HEK293T (cell line): ENCODE results near the gene TDRD9.

Experiments used
- CTCF ChIA-PET: fragments of 350-600 bp; formaldehyde crosslinking; extraction: SDS; loops from one replicate; lab custom pipeline; 2021; ENCODE audit warnings: antibody characterized with exemption, inconsistent platforms; lab: Yijun Ruan, JAX
- POLR2A ChIA-PET: fragments of 350-600 bp; formaldehyde crosslinking; extraction: SDS; loops from one replicate; lab custom pipeline; 2020; ENCODE audit warnings: antibody characterized with exemption, inconsistent platforms; lab: Yijun Ruan, JAX
- DNase-seq: peaks from one replicate; pipeline ENCODE4 v3.0.0; 2012; ENCODE audit warnings: mixed read lengths; ENCODE audit errors: extremely low spot score
- ARNT ChIP-seq: fragments of 450-650 bp; IDR thresholded peaks from 2 replicates; pipeline ENCODE4 v1.6.1; 2017; ENCODE audit warnings: mild to moderate bottlenecking
- BHLHE40 ChIP-seq: fragments of 450-650 bp; IDR thresholded peaks from 2 replicates; pipeline ENCODE4 v1.6.1; 2016; ENCODE audit warnings: mild to moderate bottlenecking, moderate library complexity, borderline replicate concordance
- CTBP1 ChIP-seq: fragments of 450-650 bp; IDR thresholded peaks from 2 replicates; pipeline ENCODE4 v1.6.1; 2016; ENCODE audit warnings: borderline replicate concordance
- ELF4 ChIP-seq: fragments of 450-650 bp; IDR thresholded peaks from 2 replicates; pipeline ENCODE4 v1.6.1; 2017; ENCODE audit warnings: antibody characterized with exemption
- FOXA1 ChIP-seq: fragments of 450-650 bp; IDR thresholded peaks from 2 replicates; pipeline ENCODE4 v1.6.1; 2016; ENCODE audit warnings: mild to moderate bottlenecking
- FOXK2 ChIP-seq: fragments of 450-650 bp; IDR thresholded peaks from 2 replicates; pipeline ENCODE4 v1.6.1; 2016; ENCODE audit warnings: mild to moderate bottlenecking
- FOXM1 ChIP-seq: fragments of 450-650 bp; IDR thresholded peaks from 2 replicates; pipeline ENCODE4 v1.6.1; 2017; ENCODE audit warnings: mild to moderate bottlenecking, borderline replicate concordance
- HDGF ChIP-seq: fragments of 450-650 bp; IDR thresholded peaks from 2 replicates; pipeline ENCODE4 v1.6.1; 2017; ENCODE audit warnings: antibody characterized with exemption, borderline replicate concordance
- L3MBTL2 ChIP-seq: fragments of 450-650 bp; conservative IDR thresholded peaks from 2 replicates; pipeline ENCODE4 v1.6.1; 2016; ENCODE audit warnings: mild to moderate bottlenecking
- LEF1 ChIP-seq: fragments of 450-650 bp; IDR thresholded peaks from 2 replicates; pipeline ENCODE4 v1.6.1; 2017; ENCODE audit warnings: mild to moderate bottlenecking, borderline replicate concordance
- NFRKB ChIP-seq: fragments of 450-650 bp; IDR thresholded peaks from 2 replicates; pipeline ENCODE4 v1.6.1; 2016; ENCODE audit warnings: mild to moderate bottlenecking, moderate library complexity
- PKNOX1 ChIP-seq: fragments of 450-650 bp; IDR thresholded peaks from 2 replicates; pipeline ENCODE4 v1.6.1; 2016
- SP1 ChIP-seq: fragments of 450-650 bp; IDR thresholded peaks from 2 replicates; pipeline ENCODE4 v1.6.1; 2017
- SUZ12 ChIP-seq: fragments of 450-650 bp; IDR thresholded peaks from 2 replicates; pipeline ENCODE4 v1.6.1; 2016; ENCODE audit warnings: mild to moderate bottlenecking
- TARDBP ChIP-seq: fragments of 450-650 bp; IDR thresholded peaks from 2 replicates; pipeline ENCODE4 v1.6.1; 2016
- ZNF384 ChIP-seq: fragments of 450-650 bp; IDR thresholded peaks from 2 replicates; pipeline ENCODE4 v1.6.1; 2016

The TDRD9 gene

DNA sequence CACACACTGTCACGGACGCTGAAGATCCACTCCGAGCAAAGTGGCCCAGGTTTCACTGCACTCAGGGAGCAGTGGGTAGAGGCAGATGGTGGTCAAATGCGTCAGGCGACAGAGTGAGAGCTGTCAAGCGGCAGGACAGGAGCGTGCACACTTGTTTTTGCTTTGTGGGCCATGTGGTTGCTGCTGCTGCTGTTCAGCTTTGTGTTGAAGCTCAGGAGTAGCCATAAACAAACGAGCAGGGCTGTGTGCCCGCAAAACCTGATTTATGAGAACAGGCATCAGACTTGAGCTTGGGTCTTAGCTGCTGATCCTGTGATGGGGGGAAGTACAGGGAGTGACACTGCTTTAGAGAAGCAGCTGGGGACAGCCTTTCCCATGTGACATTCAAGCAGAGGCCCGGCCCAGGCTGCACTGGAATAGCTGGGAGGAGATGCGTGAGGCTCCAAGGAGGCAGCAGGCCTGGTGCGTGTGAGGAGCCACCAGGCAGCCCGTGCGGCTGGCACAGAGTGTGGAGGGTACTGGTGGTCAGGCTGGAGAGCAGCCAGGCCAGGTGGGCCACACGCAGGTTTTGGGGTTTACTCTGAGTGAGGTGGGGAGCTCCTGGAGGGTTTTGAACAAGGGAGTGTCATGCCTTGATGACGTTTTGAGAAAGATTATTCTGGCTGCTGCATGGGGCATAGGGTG lies 126.1 kb downstream of the TDRD9 start:
- TF ChIP-seq HDGF (no peak), LEF1 (no peak), SP1 (no peak), ELF4 (no peak), L3MBTL2 (no peak), ARNT (no peak), FOXK2 (no peak), SUZ12 (no peak), FOXA1 (no peak), FOXM1 (no peak), TARDBP (no peak)
- no peak for DNase-seq
- CTCF ChIA-PET, result no interaction called here
- POLR2A ChIA-PET, result no interaction called here

GRCh38 chr14:104062281-104062680 lies 134.0 kb downstream of the TDRD9 start:
- CTCF ChIA-PET, result no interaction called here
- POLR2A ChIA-PET, result no interaction called here
- DNase-seq, result no peak
- TF ChIP-seq ZNF384, result no peak
- no peak for TF ChIP-seq ELF4
- TF ChIP-seq TARDBP, result no peak
- TF ChIP-seq NFRKB, result no peak
- no peak for TF ChIP-seq L3MBTL2
- TF ChIP-seq FOXA1, result no peak
- TF ChIP-seq ARNT, result no peak
- no peak for TF ChIP-seq BHLHE40
- no peak for TF ChIP-seq FOXK2
- no peak for TF ChIP-seq CTBP1
- TF ChIP-seq FOXM1, result no peak
- no peak for TF ChIP-seq SP1
- no peak for TF ChIP-seq LEF1
- TF ChIP-seq SUZ12, result no peak

DNA sequence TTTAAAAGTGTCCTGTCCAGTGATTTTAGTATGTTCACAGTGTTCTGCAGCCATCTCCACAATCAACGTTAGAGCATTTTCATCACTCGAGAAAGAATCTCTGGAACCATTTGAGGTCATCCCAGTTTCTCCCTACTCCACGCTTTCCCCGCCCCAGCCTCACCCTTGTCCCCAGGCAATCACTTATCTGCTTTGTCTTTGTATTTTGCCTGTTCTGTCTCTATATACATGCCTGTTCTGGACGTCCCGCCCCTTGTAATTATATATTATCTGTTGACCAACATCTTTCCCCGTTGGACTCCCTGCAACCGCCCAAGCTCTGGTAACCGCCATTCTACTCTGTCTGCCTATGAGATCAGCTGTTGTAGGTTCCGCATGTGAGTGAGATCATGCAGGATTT lies 135.7 kb downstream of the TDRD9 start:
- CTCF ChIA-PET, result no interaction called here
- DNase-seq, result no peak
- TF ChIP-seq SP1 (no peak), FOXM1 (no peak), ELF4 (no peak), CTBP1 (no peak), ARNT (no peak), PKNOX1 (no peak), L3MBTL2 (no peak), FOXK2 (no peak)
- POLR2A ChIA-PET, result no interaction called here

- ChIA-PET POLR2A (no interaction called here), CTCF (no interaction called here)
- no peak for TF ChIP-seq TARDBP
- TF ChIP-seq HDGF, result no peak
- no peak for TF ChIP-seq FOXK2
- no peak for TF ChIP-seq ELF4
- TF ChIP-seq LEF1, result no peak
- no peak for TF ChIP-seq ZNF384
- no peak for TF ChIP-seq FOXM1
- no peak for TF ChIP-seq FOXA1
- no peak for DNase-seq
These were observed 138.0 kb downstream of the TDRD9 start for GRCh38 chr14:104066279-104066678.

GRCh38 chr14:104066719-104067295 lies 138.6 kb downstream of the TDRD9 start:
- DNase-seq, result no peak
- ChIA-PET POLR2A (no interaction called here), CTCF (no interaction called here)
- TF ChIP-seq BHLHE40 (no peak), FOXM1 (no peak), TARDBP (no peak), FOXK2 (no peak), ARNT (no peak), ZNF384 (no peak), NFRKB (no peak), PKNOX1 (no peak), SUZ12 (no peak), L3MBTL2 (no peak), ELF4 (no peak), FOXA1 (no peak), CTBP1 (no peak), HDGF (no peak), SP1 (no peak), LEF1 (no peak)

DNA sequence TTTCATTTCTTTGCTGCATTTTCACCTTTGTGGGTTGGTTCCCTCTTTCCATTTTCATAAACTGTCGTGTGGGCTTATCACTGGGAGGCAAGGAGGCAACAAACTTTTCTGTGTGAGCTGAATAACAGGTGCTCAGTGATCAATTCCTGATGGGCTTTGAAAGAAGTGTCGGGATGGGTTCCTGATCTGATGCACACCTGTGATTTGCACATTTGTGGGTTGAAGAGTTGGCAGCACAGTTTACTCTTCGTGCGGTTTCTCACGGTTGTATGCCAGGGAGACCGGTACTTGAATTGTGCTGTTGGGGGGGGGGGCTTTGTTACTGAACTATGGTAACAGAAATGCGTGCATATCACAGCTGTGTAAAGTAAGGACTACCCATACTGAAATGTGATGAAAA lies 141.3 kb downstream of the TDRD9 start:
- TF ChIP-seq HDGF, result no peak
- no peak for TF ChIP-seq FOXM1
- TF ChIP-seq SUZ12, result no peak
- no peak for TF ChIP-seq CTBP1
- TF ChIP-seq ZNF384, result no peak
- no peak for TF ChIP-seq FOXA1
- no peak for TF ChIP-seq NFRKB
- no peak for TF ChIP-seq BHLHE40
- ChIA-PET POLR2A (no interaction called here), CTCF (interaction anchor here (0.7 kb wide), 1 partner anchor 59 kb away, joined by 3 read pairs; no protein-coding TSS in a partner anchor)
- DNase-seq, result no peak
